ENCODE results near the gene RAPGEF4.
"Not testable (repeated sequence)": the region's sequence is repeated elsewhere in the genome, so short reads cannot be mapped to it uniquely, and the experiment has no call there.

The RAPGEF4 gene

DNA sequence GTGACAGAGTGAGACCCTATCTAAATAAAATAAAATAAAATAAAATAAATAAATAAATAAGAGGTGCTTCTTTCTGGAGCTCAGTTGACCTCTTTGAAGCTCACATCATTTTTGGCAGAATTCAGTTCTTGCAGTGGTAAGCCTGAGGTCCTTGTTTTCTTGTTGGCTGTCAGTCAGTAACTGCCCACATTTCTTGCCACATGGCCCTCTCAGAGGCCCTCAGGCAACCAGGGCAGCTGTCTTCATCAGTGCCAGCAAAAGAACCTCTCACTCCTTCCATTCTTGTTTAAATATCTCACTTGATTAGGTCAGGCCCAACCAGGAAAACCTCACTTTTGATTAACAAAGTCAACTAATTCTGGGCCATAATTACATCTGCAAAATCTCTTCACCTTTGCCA lies 53.2 kb downstream of the RAPGEF4 start:
- TF ChIP-seq, protein P1, sequence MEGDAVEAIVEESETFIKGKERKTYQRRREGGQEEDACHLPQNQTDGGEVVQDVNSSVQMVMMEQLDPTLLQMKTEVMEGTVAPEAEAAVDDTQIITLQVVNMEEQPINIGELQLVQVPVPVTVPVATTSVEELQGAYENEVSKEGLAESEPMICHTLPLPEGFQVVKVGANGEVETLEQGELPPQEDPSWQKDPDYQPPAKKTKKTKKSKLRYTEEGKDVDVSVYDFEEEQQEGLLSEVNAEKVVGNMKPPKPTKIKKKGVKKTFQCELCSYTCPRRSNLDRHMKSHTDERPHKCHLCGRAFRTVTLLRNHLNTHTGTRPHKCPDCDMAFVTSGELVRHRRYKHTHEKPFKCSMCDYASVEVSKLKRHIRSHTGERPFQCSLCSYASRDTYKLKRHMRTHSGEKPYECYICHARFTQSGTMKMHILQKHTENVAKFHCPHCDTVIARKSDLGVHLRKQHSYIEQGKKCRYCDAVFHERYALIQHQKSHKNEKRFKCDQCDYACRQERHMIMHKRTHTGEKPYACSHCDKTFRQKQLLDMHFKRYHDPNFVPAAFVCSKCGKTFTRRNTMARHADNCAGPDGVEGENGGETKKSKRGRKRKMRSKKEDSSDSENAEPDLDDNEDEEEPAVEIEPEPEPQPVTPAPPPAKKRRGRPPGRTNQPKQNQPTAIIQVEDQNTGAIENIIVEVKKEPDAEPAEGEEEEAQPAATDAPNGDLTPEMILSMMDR (IDR thresholded peaks at IDR 0.05; ENCODE audit: insufficient read depth, missing control alignments), result no peak

DNA sequence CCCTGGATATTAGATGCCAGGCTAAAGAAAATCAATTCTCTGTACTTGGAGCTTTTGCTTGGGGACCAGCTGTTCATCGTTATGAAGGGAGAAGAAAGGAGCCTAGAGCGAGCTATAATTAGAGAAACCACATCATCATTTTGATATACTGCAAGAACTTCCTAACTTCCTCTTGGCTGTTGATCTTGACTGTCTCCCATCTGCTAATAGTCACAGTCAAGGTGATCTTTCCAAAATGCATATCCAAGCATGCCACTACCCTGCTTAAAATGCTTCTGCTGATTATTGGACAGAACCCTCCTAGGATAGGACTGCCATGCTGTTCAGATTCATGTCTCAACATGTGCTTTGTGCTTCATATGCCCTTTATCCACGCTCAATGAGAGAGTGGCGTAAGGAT lies 54.8 kb downstream of the RAPGEF4 start:
- DNase-seq (ENCODE audit: insufficient read length, low spot score), result no peak
- no peak for FAIRE-seq
- TF ChIP-seq, protein P1 (IDR thresholded peaks at IDR 0.05; ENCODE audit: insufficient read depth, missing control alignments), result no peak

More for the DNA sequence above, 53.2 kb downstream of the RAPGEF4 start:
- no peak for FAIRE-seq
- no peak for DNase-seq (ENCODE audit: insufficient read length, low spot score)

DNA sequence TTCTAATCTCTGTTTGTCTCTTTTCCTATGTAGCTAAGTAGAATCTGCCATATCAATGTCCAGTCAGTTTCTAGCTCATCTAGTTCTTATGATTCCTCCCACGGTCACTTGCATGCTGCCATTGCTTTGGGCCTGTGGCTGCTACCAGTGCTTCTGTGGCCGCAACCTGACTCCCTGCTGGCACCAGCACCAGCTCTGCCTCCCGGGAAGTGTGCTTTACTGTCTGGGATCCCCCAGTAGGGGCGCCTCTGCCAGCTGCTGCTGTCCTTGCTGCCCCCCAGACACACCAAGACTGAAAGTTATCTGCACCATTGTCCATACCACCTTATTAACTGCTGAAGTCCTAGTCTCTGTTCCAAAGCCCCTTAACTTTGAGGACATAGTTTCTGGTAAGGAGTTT lies 56.3 kb downstream of the RAPGEF4 start:
- TF ChIP-seq, protein P1 (IDR thresholded peaks at IDR 0.05; ENCODE audit: insufficient read depth, missing control alignments), result no peak
- FAIRE-seq (no peak), DNase-seq (ENCODE audit: insufficient read length, low spot score) (no peak)

DNA sequence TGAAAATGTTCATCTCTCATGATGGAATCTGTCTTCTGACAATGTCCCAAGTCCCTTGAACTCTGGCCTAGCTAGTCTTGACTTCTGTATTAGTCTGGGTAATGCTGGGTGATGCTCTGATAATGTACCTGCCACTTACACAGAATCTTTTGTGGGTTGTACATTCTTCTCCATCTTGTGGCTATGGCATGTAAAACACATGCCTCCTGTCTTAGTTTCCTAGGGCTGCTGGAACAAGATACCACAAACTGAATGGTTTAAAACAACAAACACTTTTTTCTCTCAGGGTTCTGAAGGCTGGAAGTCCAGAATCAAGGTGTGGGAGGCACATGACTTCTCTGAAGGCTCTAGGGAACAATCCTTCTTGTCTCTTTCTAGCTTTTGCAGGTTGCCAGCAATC lies 57.1 kb downstream of the RAPGEF4 start:
- FAIRE-seq (no peak), DNase-seq (ENCODE audit: insufficient read length, low spot score) (no peak)
- TF ChIP-seq, protein P1 (IDR thresholded peaks at IDR 0.05; ENCODE audit: insufficient read depth, missing control alignments), result no peak

DNA sequence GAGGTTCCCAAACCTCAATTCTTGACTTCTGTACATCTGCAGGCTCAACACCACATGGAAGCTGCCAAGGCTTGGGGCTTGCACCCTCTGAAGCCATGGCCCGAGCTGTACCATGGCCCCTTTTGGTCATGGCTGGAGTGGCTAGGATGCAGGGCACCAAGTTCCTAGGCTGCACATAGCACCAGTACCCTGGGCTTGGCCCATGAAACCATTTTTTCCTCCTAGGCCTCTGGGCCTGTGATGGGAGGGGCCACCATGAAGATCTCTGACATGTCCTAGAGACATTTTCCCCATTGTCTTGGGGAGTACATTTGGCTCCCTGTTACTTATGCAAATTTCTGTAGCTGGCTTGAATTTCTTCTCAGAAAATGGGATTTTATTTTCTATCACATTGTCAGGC lies 67.7 kb downstream of the RAPGEF4 start:
- FAIRE-seq; DNase-seq (ENCODE audit: insufficient read length, low spot score): not testable (repeated sequence)

DNA sequence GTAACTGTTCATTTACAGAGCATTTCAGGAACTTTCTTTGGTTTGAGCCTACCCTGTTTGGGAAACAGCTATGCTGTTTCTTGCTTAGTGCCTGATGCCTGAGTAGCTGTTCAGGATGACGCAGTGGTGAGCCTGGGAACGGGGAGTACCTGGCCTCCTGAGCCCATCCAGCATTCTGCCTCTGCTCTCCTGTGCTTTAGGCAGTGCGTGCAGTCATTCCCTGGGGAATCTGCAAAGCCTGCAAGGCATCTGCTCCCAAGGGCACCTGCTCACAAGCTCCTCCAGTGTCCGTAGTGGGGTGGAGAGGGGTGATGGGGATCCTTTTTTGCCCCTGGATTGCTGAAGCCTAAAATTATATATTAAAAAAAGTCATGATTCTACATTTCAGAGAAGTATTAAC lies 68.8 kb downstream of the RAPGEF4 start:
- TF ChIP-seq, protein P1 (IDR thresholded peaks at IDR 0.05; ENCODE audit: insufficient read depth, missing control alignments), result no peak
- DNase-seq (ENCODE audit: insufficient read length, low spot score) (no peak), FAIRE-seq (no peak)

DNA sequence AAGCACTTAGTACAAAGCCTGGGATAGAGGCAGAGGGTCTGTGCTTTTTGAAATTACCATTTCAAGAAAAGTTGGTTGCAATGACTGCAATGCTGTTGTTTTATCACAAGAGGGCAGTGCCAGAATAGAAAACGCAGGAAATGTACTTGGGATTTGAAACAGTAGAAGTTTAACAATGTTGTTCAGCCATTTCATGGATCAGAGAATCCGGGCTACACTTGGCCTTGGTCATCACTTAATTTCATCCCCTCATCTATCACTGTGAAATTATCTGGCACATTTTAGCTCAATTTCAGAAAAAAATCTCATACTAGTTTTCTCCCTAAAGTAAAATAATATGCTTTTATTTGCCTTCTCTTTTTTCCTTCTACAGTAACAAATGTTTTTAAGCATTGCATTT lies 70.8 kb downstream of the RAPGEF4 start:
- peak; percentile 85 for FAIRE-seq
- TF ChIP-seq, protein P1 (IDR thresholded peaks at IDR 0.05; ENCODE audit: insufficient read depth, missing control alignments), result peak; percentile 98
- peak; percentile 15 for DNase-seq (ENCODE audit: insufficient read length, low spot score)

DNA sequence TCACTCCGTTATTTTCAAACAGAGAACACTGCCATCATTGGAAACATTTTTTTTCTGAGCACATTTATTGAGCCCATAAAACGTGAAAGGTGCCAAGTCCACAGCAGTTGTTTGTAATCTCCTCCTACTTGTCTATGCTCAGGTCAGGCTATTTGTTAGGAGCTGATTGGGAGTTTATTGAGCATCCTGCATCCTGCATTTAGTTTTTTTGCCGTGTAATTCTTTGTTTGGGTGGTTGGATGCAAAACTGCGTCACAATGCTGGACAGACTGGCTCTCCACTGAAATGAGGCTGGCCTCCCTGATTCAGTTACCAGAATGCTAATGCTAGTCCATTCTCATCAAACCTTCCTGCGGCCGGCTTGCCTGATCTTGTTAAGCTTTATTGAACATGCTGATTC lies 71.4 kb downstream of the RAPGEF4 start:
- FAIRE-seq (no peak), DNase-seq (ENCODE audit: insufficient read length, low spot score) (no peak)
- TF ChIP-seq, protein P1 (IDR thresholded peaks at IDR 0.05; ENCODE audit: insufficient read depth, missing control alignments), result no peak
